IMR-90 (cell line): ENCODE results near the gene RNF149. TPM values are rescaled to one million over a fixed set of nuclear protein-coding genes. Genes with fewer than 3 reads are reported as not detected.

Experiments used
- ATAC-seq: fragments of 200-7000 bp; cut with Tn5 transposase; 2 replicates; pipeline ENCODE4 v1.9.1; 2020; ENCODE audit warnings: low read depth, mild to moderate bottlenecking, moderate library complexity
- BruUV-seq: library from RNA; stranded (reverse); fragments of 400-500 nt; replicated peaks from 2 replicates; lab custom pipeline; 2021; lab: Mats Ljungman, UMichigan
- CTCF ChIA-PET: fragments of 300-600 bp; formaldehyde crosslinking; extraction: SDS; loops from one replicate; lab custom pipeline; 2021; ENCODE audit warnings: antibody characterized with exemption; lab: Yijun Ruan, JAX
- POLR2A ChIA-PET: fragments of 300-600 bp; sonication (Branson Sonifier 250); formaldehyde crosslinking; loops from one replicate; lab custom pipeline; 2022; ENCODE audit warnings: antibody characterized with exemption; ENCODE audit not compliant: unreplicated experiment; lab: Charles Lee
- DNase-seq: peaks from one replicate; pipeline ENCODE4 v3.0.0; 2013
- H2AFZ ChIP-seq: replicated peaks from 2 replicates; pipeline ENCODE3; 2013; ENCODE audit warnings: low read length, mild to moderate bottlenecking; ENCODE audit not compliant: poor library complexity
- H2AK5ac ChIP-seq: 2 replicates; pipeline ENCODE4 v1.6.1; 2013; ENCODE audit warnings: low read depth, low read length, inconsistent platforms
- H2AK9ac ChIP-seq: replicated peaks from 2 replicates; pipeline ENCODE3; 2013; ENCODE audit warnings: mild to moderate bottlenecking, low read depth, low read length, moderate library complexity; ENCODE audit not compliant: poor library complexity
- H2BK120ac ChIP-seq: 2 replicates; pipeline ENCODE4 v1.6.1; 2013; ENCODE audit warnings: low read depth, low read length, inconsistent platforms
- H2BK15ac ChIP-seq: 3 replicates; pipeline ENCODE4 v1.6.1; 2013; ENCODE audit warnings: low read depth, low read length, inconsistent platforms
- H2BK20ac ChIP-seq: 2 replicates; pipeline ENCODE4 v1.6.1; 2013; ENCODE audit warnings: low read depth, mild to moderate bottlenecking, inconsistent platforms, low read length, moderate library complexity
- H2BK5ac ChIP-seq: 2 replicates; pipeline ENCODE4 v1.6.1; 2013; ENCODE audit warnings: mild to moderate bottlenecking, low read depth, low read length, inconsistent platforms; ENCODE audit not compliant: poor library complexity, severe bottlenecking
- H3K14ac ChIP-seq: replicated peaks from 2 replicates; pipeline ENCODE4 v1.6.1; 2013; ENCODE audit warnings: low read depth, low read length, inconsistent platforms
- H3K18ac ChIP-seq: 2 replicates; pipeline ENCODE4 v1.6.1; 2013; ENCODE audit warnings: low read depth, low read length, control low read depth
- H3K23ac ChIP-seq: 2 replicates; pipeline ENCODE4 v1.6.1; 2013; ENCODE audit warnings: low read depth, low read length, inconsistent platforms
- H3K27ac ChIP-seq: 2 replicates; pipeline ENCODE4 v1.5.1; 2013; ENCODE audit warnings: mild to moderate bottlenecking, control low read depth, low read length; ENCODE audit not compliant: insufficient read depth
- H3K27me3 ChIP-seq: 2 replicates; pipeline ENCODE4 v1.6.1; 2013; ENCODE audit warnings: low read length; ENCODE audit not compliant: control insufficient read depth, insufficient read depth
- H3K36me3 ChIP-seq: 2 replicates; pipeline ENCODE4 v1.6.1; 2013; ENCODE audit warnings: low read length, mixed read lengths; ENCODE audit not compliant: control insufficient read depth, insufficient read depth
- H3K4ac ChIP-seq: 2 replicates; pipeline ENCODE4 v1.6.1; 2013; ENCODE audit warnings: low read depth, low read length, inconsistent platforms
- H3K4me1 ChIP-seq: 2 replicates; pipeline ENCODE4 v1.6.1; 2013; ENCODE audit warnings: low read length, mixed read lengths; ENCODE audit not compliant: control insufficient read depth, insufficient read depth
- H3K4me2 ChIP-seq: 2 replicates; pipeline ENCODE4 v1.6.1; 2013; ENCODE audit warnings: low read depth, mild to moderate bottlenecking, control low read depth, low read length, moderate library complexity
- H3K4me3 ChIP-seq: 2 replicates; pipeline ENCODE4 v1.5.1; 2013; ENCODE audit warnings: low read depth, mild to moderate bottlenecking, control low read depth, low read length, moderate library complexity; ENCODE audit not compliant: insufficient read depth
- H3K56ac ChIP-seq: 2 replicates; pipeline ENCODE4 v1.6.1; 2013; ENCODE audit warnings: low read length, inconsistent platforms; ENCODE audit not compliant: insufficient read depth; ENCODE audit errors: extremely low read depth
- H3K79me1 ChIP-seq, 2 experiments: 2 replicates each; pipeline ENCODE4 v1.6.1; 2013; ENCODE audit warnings: low read length in 2 of 2, inconsistent platforms in 1 of 2, low read depth in 1 of 2
- H3K9ac ChIP-seq: 2 replicates; pipeline ENCODE4 v1.6.1; 2013; ENCODE audit warnings: low read depth, low read length, control low read depth
- H3K9me1 ChIP-seq: 2 replicates; pipeline ENCODE4 v1.6.1; 2013; ENCODE audit warnings: low read length, inconsistent platforms; ENCODE audit not compliant: insufficient read depth
- H3K9me3 ChIP-seq: 2 replicates; pipeline ENCODE4 v1.6.1; 2013; ENCODE audit warnings: low read length; ENCODE audit not compliant: control insufficient read depth, insufficient read depth
- H4K20me1 ChIP-seq: 2 replicates; pipeline ENCODE4 v1.6.1; 2013; ENCODE audit warnings: low read length, inconsistent platforms; ENCODE audit not compliant: insufficient read depth
- H4K5ac ChIP-seq: 2 replicates; pipeline ENCODE4 v1.6.1; 2013; ENCODE audit warnings: mild to moderate bottlenecking, low read depth, low read length, control low read depth
- H4K8ac ChIP-seq, 2 experiments: 2 replicates each; pipeline ENCODE4 v1.6.1; 2013; ENCODE audit warnings: low read depth in 2 of 2, low read length in 2 of 2, control low read depth in 1 of 2, inconsistent platforms in 1 of 2
- H4K91ac ChIP-seq: 2 replicates; pipeline ENCODE4 v1.6.1; 2013; ENCODE audit warnings: low read depth, low read length, inconsistent platforms; ENCODE audit not compliant: insufficient read depth
- BHLHE40 ChIP-seq: fragments of 150-350 bp; IDR thresholded peaks from 2 replicates; pipeline ENCODE4 v1.6.1; 2016; ENCODE audit warnings: mild to moderate bottlenecking, low read depth, low read length
- CEBPB ChIP-seq: IDR thresholded peaks from 2 replicates; pipeline ENCODE4 v1.6.1; 2012; ENCODE audit warnings: low read depth, low read length, improper control_type of control experiment
- CHD1 ChIP-seq: IDR thresholded peaks from 2 replicates; pipeline ENCODE4 v1.6.1; 2012; ENCODE audit warnings: low read depth, low read length, improper control_type of control experiment
- CTCF ChIP-seq: conservative IDR thresholded peaks from 2 replicates; pipeline ENCODE4 v1.5.1; 2012; ENCODE audit warnings: mild to moderate bottlenecking, low read depth, low read length, improper control_type of control experiment
- ELK1 ChIP-seq: fragments of 150-350 bp; IDR thresholded peaks from 2 replicates; pipeline ENCODE4 v1.6.1; 2016; ENCODE audit warnings: low read depth, mild to moderate bottlenecking, low read length, moderate library complexity, borderline replicate concordance
- FOS ChIP-seq: fragments of 150-350 bp; IDR thresholded peaks from 2 replicates; pipeline ENCODE4 v1.6.1; 2016; ENCODE audit warnings: low read depth, low read length
- MAFK ChIP-seq: IDR thresholded peaks from 2 replicates; pipeline ENCODE4 v1.6.1; 2012; ENCODE audit warnings: low read depth, low read length, improper control_type of control experiment
- MAZ ChIP-seq: IDR thresholded peaks from 2 replicates; pipeline ENCODE4 v1.6.1; 2012; ENCODE audit warnings: low read depth, mild to moderate bottlenecking, low read length, improper control_type of control experiment, moderate library complexity, borderline replicate concordance
- MXI1 ChIP-seq: IDR thresholded peaks from 2 replicates; pipeline ENCODE4 v1.6.1; 2012; ENCODE audit warnings: low read depth, mild to moderate bottlenecking, low read length, moderate library complexity, borderline replicate concordance
- NFE2L2 ChIP-seq: fragments of 150-350 bp; IDR thresholded peaks from 2 replicates; pipeline ENCODE4 v1.6.1; 2016; ENCODE audit warnings: low read depth, mild to moderate bottlenecking, low read length
- POLR2A ChIP-seq: IDR thresholded peaks from 2 replicates; pipeline ENCODE4 v1.6.1; 2012; ENCODE audit warnings: mild to moderate bottlenecking, low read depth, low read length
- RAD21 ChIP-seq: IDR thresholded peaks from 2 replicates; pipeline ENCODE4 v1.6.1; 2012; ENCODE audit warnings: low read length, improper control_type of control experiment
- RCOR1 ChIP-seq: IDR thresholded peaks from 2 replicates; pipeline ENCODE4 v1.6.1; 2012; ENCODE audit warnings: mild to moderate bottlenecking, low read length, improper control_type of control experiment; ENCODE audit not compliant: insufficient replicate concordance
- RFX5 ChIP-seq: IDR thresholded peaks from 2 replicates; pipeline ENCODE4 v1.8.0; 2012; ENCODE audit warnings: low read depth, mild to moderate bottlenecking, low read length, moderate library complexity
- SMC3 ChIP-seq: fragments of 150-350 bp; IDR thresholded peaks from 2 replicates; pipeline ENCODE4 v1.6.1; 2016; ENCODE audit warnings: low read depth, mild to moderate bottlenecking, antibody characterized with exemption, low read length, moderate library complexity
- WGBS, 2 experiments: methylation state at CpG; one replicate each; pipeline versions ENCODE4 v1.1.5 to v1.1.7; 2013; ENCODE audit warnings: missing lambda C conversion rate in 2 of 2; ENCODE audit not compliant: insufficient read length in 1 of 2; ENCODE audit errors: extremely low coverage in 2 of 2; 5-methylcytosine and 5-hydroxymethylcytosine counted together
- dilution Hi-C: fragments of 300-500 bp; cut with HindIII; formaldehyde crosslinking; loops from one replicate; pipeline ENCODE4 v1.14.3; 2018; ENCODE audit warnings: low sequenced_read_pairs; ENCODE audit not compliant: unreplicated experiment
- in situ Hi-C: fragments of 300-500 bp; cut with MboI; formaldehyde crosslinking; loops from 3 replicates; pipeline ENCODE4 v1.14.3; 2019; ENCODE audit warnings: low sequenced_read_pairs, inconsistent platforms, mixed read lengths
- intact Hi-C: fragments of 100-400 bp; cut with micrococcal nuclease; formaldehyde crosslinking; loops from 2 replicates; pipeline ENCODE4 v1.10.0; 2022
- polyA plus RNA-seq, 3 experiments: library from polyadenylated mRNA; depleted of rRNA; stranded (reverse); fragments of >200 nt; gene quantifications; 2 replicates each; pipeline ENCODE4 v1.2.3, GENCODE V29; 2012; ENCODE audit warnings: low replicate concordance in 1 of 3
- total RNA-seq: library from RNA; depleted of rRNA; stranded (reverse); fragments of >200 nt; gene quantifications from 2 replicates; pipeline ENCODE4 v1.2.3, GENCODE V29; 2012
- TF ChIP-seq, protein P1 (sequence below): fragments of 150-350 bp; IDR thresholded peaks from 2 replicates; pipeline ENCODE4 v1.6.1; 2017; ENCODE audit warnings: mild to moderate bottlenecking, antibody characterized with exemption, low read length, low read depth

RNF149 gene
- total and polyA plus RNA-seq, 2 of the 4 experiments (the other 2 are of a cell fraction), result 14.5 to 18.6 TPM

- ATAC-seq, result peak; percentile 82
- Histone ChIP-seq H3K4me3 (no peak overlapping the region), H2AK9ac (no peak overlapping the region), H3K56ac (no peak overlapping the region), H3K27ac (no peak overlapping the region), H3K4me2 (no peak overlapping the region), H4K91ac (no peak overlapping the region), H3K9me1 (peaks cover 2% of the 10 kb centered on the region; the same call in 1 of the 2 replicates), H4K5ac (no peak overlapping the region), H3K36me3 (no peaks in the 10 kb centered on the region), H4K8ac (no peak overlapping the region), H3K4me1 (peaks cover 2% of the 10 kb centered on the region), H3K9me3 (no peaks in the 10 kb centered on the region), H3K79me1 (no peaks in the 10 kb centered on the region), H4K20me1 (no peaks in the 10 kb centered on the region), H3K14ac (no peak overlapping the region), H2BK20ac (no peak overlapping the region), H3K4ac (no peak overlapping the region), H2AFZ (no peak overlapping the region), H3K9ac (no peak overlapping the region), H3K27me3 (peaks cover 2% of the 10 kb centered on the region), H2BK5ac (no peak overlapping the region), H2BK15ac (no peak overlapping the region), H2AK5ac (no peak overlapping the region), H3K23ac (no peak overlapping the region), H3K18ac (no peak overlapping the region), H2BK120ac (no peak overlapping the region)
- TF ChIP-seq, protein P1, sequence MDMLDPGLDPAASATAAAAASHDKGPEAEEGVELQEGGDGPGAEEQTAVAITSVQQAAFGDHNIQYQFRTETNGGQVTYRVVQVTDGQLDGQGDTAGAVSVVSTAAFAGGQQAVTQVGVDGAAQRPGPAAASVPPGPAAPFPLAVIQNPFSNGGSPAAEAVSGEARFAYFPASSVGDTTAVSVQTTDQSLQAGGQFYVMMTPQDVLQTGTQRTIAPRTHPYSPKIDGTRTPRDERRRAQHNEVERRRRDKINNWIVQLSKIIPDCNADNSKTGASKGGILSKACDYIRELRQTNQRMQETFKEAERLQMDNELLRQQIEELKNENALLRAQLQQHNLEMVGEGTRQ, result no peak
- TF ChIP-seq BHLHE40 (no peak), SMC3 (no peak), MAZ (no peak), RAD21 (no peak), MXI1 (no peak), RFX5 (no peak), MAFK (no peak), NFE2L2 (no peak), CHD1 (no peak), FOS (no peak), CEBPB (no peak), ELK1 (no peak), CTCF (no peak), POLR2A (no peak), RCOR1 (no peak)
- WGBS, 2 experiments, result no CpG with 5 or more reads among the region's 2 CpGs
- intact Hi-C loops, result no loop called here
- ChIA-PET POLR2A (no interaction called here), CTCF (interaction anchor here (0.9 kb wide), 1 partner anchor 11 kb away, joined by 3 read pairs; no protein-coding TSS in a partner anchor)
- DNase-seq, result peak; percentile 58
- in situ Hi-C loops, result no loop called here
- dilution Hi-C loops, result no loop called here
- BruUV-seq, result no TSS peak
Observed at GRCh38 chr2:101230541-101231001, 77.9 kb downstream of the RNF149 start.
